Omental fat pad (tissue), 4 donors: ENCODE measurements around the gene SRA1. TPM values are rescaled to one million over a fixed set of nuclear protein-coding genes. Genes with fewer than 3 reads are reported as not detected.
"Not testable (repeated sequence)": the region's sequence is repeated elsewhere in the genome, so short reads cannot be mapped to it uniquely, and the experiment has no call there.

Source experiments
- ATAC-seq: fragments of 150-250 bp; one replicate; pipeline ENCODE4 v1.9.1; 2016; ENCODE audit warnings: mild to moderate bottlenecking, moderate library complexity; ENCODE audit not compliant: low FRiP score
- DNase-seq: peaks from one replicate; pipeline ENCODE4 v3.0.0-alpha.2; 2019; ENCODE audit warnings: low spot score
- CTCF ChIP-seq, 3 donors: fragments of 450-650 bp; IDR thresholded peaks; one replicate each; pipeline ENCODE4 v1.5.1; 2016 to 2017; ENCODE audit warnings: antibody characterized with exemption in 3 of 3, mild to moderate bottlenecking in 3 of 3, moderate library complexity in 2 of 3
- total RNA-seq, 4 donors: library from RNA; depleted of rRNA; stranded (reverse); fragments of >200 nt; gene quantifications; one replicate each; pipeline ENCODE4 v1.1.0, GENCODE V29; 2016

The SRA1 gene
- total RNA-seq, 4 donors from 2014 or later = 18.1 to 44.2 (median 24.3) TPM

GRCh38 chr5:140588311-140589070 lies 31.2 kb upstream of the SRA1 start:
- DNase-seq = no peak
- peak; percentile 58 for ATAC-seq
- TF ChIP-seq CTCF (IDR thresholded peaks at IDR 0.05) = no peak

GRCh38 chr5:140587495-140587894 lies 30.2 kb upstream of the SRA1 start:
- ATAC-seq = no peak
- DNase-seq = no peak
- TF ChIP-seq CTCF (IDR thresholded peaks at IDR 0.05) = no peak

- ATAC-seq, DNase-seq: not testable (repeated sequence)
Observed at GRCh38 chr5:140579188-140579747, 22.0 kb upstream of the SRA1 start.

DNA sequence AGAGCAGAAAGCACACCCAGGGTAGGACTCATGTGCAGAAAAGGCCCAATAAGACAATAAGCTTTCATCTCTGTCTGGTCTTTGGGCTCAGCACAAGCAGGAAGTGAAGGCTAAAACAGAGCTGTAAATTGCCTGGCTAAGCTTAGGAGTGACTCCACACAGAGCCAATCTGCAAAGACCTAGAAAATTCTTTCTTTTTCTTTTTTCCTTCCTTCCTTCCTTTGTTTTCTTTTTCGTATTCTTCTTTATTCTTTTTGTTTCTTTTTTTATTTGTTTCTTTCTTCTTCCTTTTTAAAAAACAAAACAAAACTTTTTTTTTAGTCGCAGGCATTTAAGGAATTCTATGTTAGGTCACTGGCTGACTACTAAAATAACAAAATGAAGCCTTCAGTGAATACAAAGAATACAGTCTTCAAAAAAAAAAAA lies 19.5 kb upstream of the SRA1 start:
- TF ChIP-seq CTCF (IDR thresholded peaks at IDR 0.05) = no peak
- ATAC-seq = no peak

DNA sequence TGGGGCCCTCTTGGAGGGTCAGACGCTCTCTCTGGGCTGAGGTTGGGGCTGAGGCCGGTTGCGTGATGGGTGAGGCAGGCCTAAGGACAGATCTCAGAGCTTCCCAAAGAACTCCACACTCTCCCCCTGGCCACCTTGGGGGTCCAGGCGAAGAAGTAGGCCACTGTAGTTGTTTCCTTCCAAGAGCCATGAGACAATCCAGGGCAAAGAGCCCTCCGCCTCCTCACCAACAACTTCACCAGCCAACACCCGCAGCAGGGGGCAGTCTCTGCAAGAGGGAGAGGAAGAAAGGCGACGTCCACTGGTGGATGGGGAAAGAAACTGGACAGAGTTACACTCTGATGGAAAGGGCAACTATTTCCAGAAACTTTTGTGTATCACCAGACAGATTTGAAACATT lies 18.0 kb upstream of the SRA1 start:
- no peak for TF ChIP-seq CTCF (IDR thresholded peaks at IDR 0.05)
- DNase-seq (no peak), ATAC-seq (peak; percentile 56)

More for the DNA sequence above, 19.5 kb upstream of the SRA1 start:
- no peak for DNase-seq

- ATAC-seq (peak; percentile 79), DNase-seq (no peak)
- no peak for TF ChIP-seq CTCF (IDR thresholded peaks at IDR 0.05)
Observed at GRCh38 chr5:140574165-140574564, 16.9 kb upstream of the SRA1 start.

DNA sequence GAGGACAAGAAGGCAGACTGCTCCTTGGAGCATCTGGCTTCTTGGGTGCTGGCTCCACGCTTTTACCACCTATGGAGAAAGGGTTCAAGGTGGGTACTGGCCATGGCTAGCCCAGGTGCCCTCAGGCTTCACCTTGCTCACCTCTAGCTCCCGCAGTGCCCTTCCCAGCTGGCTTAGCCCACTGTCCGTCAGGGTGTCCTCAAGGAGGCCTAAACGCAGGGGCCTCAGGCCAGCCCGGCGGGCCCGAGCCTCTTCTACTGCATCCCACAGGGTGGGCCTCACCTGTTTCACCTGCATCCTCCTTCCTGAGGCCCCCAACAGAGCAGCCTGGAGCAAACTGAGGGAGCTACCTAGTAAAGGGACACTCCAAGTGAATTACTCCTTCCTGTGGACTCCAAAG lies 16.4 kb upstream of the SRA1 start:
- DNase-seq (no peak), ATAC-seq (peak; percentile 19)
- no peak for TF ChIP-seq CTCF (IDR thresholded peaks at IDR 0.05)
